ENCODE data around the gene TTC33.

Gene TTC33

GRCh38 chr5:40780858-40781257, 25.1 kb upstream of the TTC33 start:
- TF ChIP-seq CTCF (IDR thresholded peaks at IDR 0.05), result no peak

- no peak for TF ChIP-seq CTCF (IDR thresholded peaks at IDR 0.05)
Measured at GRCh38 chr5:40780199-40780598, 24.4 kb upstream of the TTC33 start.

- no peak for TF ChIP-seq CTCF (IDR thresholded peaks at IDR 0.05)
Measured at GRCh38 chr5:40779561-40779960, 23.8 kb upstream of the TTC33 start.

- TF ChIP-seq CTCF (IDR thresholded peaks at IDR 0.05), result no peak
Measured at GRCh38 chr5:40778133-40778532, 22.4 kb upstream of the TTC33 start.

GRCh38 chr5:40776658-40776977, 20.9 kb upstream of the TTC33 start:
- no peak for TF ChIP-seq CTCF (IDR thresholded peaks at IDR 0.05)

GRCh38 chr5:40775846-40776657, 20.3 kb upstream of the TTC33 start:
- TF ChIP-seq CTCF (IDR thresholded peaks at IDR 0.05), result no peak

- no peak for TF ChIP-seq CTCF (IDR thresholded peaks at IDR 0.05)
Measured at GRCh38 chr5:40775085-40775845, 19.5 kb upstream of the TTC33 start.

Data from LNCAP (cell line).